RWPE2 (cell line): ENCODE measurements around the gene SMC1B.

Experiments used
- ATAC-seq: fragments of 200-7000 bp; cut with Tn5 transposase; 3 replicates; pipeline ENCODE4 v1.9.1; 2021; ENCODE audit warnings: low read depth
- DNase-seq: peaks from one replicate; pipeline ENCODE4 v3.0.0-alpha.2; 2020; ENCODE audit warnings: low spot score
- H3K27ac ChIP-seq: fragments of 450-650 bp; 2 replicates; pipeline ENCODE4 v1.5.1; 2017; ENCODE audit warnings: mild to moderate bottlenecking; ENCODE audit not compliant: poor library complexity, severe bottlenecking
- H3K27me3 ChIP-seq: fragments of 250-450 bp; sonication (Bioruptor Pico); 2 replicates; pipeline ENCODE4 v1.5.1; 2021; ENCODE audit warnings: mild to moderate bottlenecking, moderate library complexity; ENCODE audit not compliant: insufficient read depth, poor library complexity, severe bottlenecking
- H3K36me3 ChIP-seq: fragments of 250-450 bp; sonication (Bioruptor Pico); 2 replicates; pipeline ENCODE4 v1.5.1; 2020; ENCODE audit warnings: low read depth, mild to moderate bottlenecking, moderate library complexity
- H3K4me1 ChIP-seq: fragments of 250-450 bp; sonication (Bioruptor Pico); 2 replicates; pipeline ENCODE4 v1.5.1; 2021; ENCODE audit warnings: mild to moderate bottlenecking, moderate library complexity; ENCODE audit not compliant: insufficient read depth, poor library complexity, severe bottlenecking
- H3K4me3 ChIP-seq: fragments of 250-450 bp; sonication (Bioruptor Pico); 2 replicates; pipeline ENCODE4 v1.5.1; 2021; ENCODE audit warnings: mild to moderate bottlenecking, moderate library complexity; ENCODE audit not compliant: severe bottlenecking
- H3K9me3 ChIP-seq: fragments of 250-450 bp; sonication (Bioruptor Pico); 2 replicates; pipeline ENCODE4 v1.5.1; 2021; ENCODE audit warnings: mild to moderate bottlenecking, moderate library complexity; ENCODE audit not compliant: severe bottlenecking
- TF ChIP-seq, protein P1 (sequence below): fragments of 450-650 bp; IDR thresholded peaks from one replicate; pipeline ENCODE4 v1.5.1; 2017; ENCODE audit warnings: mild to moderate bottlenecking, moderate library complexity; ENCODE audit not compliant: poor library complexity, severe bottlenecking

The SMC1B gene

DNA sequence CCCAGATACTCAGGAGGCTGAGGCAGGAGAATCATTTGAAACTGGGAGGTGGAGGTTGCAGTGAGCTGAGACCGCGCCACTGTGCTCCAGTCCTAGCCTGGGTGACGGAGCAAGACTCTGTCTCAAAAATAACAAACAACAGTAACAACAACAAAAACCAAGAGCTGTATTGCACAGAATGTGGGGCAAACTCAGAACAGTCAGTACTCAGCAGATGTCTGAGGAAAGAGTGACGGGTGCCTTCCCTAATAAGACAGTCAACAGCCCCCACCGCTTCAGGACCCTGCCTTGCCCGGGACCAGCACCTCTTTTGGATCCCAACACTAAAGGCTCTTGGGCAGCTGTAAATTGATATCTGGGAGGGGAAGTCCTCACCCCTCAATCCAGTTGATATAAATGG is 40.4 kb upstream of the SMC1B start:
- no peaks in the 10 kb centered on the region for H3K4me1 ChIP-seq
- no peaks in the 10 kb centered on the region for H3K27me3 ChIP-seq
- TF ChIP-seq, protein P1, sequence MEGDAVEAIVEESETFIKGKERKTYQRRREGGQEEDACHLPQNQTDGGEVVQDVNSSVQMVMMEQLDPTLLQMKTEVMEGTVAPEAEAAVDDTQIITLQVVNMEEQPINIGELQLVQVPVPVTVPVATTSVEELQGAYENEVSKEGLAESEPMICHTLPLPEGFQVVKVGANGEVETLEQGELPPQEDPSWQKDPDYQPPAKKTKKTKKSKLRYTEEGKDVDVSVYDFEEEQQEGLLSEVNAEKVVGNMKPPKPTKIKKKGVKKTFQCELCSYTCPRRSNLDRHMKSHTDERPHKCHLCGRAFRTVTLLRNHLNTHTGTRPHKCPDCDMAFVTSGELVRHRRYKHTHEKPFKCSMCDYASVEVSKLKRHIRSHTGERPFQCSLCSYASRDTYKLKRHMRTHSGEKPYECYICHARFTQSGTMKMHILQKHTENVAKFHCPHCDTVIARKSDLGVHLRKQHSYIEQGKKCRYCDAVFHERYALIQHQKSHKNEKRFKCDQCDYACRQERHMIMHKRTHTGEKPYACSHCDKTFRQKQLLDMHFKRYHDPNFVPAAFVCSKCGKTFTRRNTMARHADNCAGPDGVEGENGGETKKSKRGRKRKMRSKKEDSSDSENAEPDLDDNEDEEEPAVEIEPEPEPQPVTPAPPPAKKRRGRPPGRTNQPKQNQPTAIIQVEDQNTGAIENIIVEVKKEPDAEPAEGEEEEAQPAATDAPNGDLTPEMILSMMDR, result no peak
- no peaks in the 10 kb centered on the region for H3K9me3 ChIP-seq
- no peak overlapping the region for H3K27ac ChIP-seq
- DNase-seq (no peak), ATAC-seq (no peak)
- H3K4me3 ChIP-seq, result no peak overlapping the region
- H3K36me3 ChIP-seq, result no peaks in the 10 kb centered on the region

DNA sequence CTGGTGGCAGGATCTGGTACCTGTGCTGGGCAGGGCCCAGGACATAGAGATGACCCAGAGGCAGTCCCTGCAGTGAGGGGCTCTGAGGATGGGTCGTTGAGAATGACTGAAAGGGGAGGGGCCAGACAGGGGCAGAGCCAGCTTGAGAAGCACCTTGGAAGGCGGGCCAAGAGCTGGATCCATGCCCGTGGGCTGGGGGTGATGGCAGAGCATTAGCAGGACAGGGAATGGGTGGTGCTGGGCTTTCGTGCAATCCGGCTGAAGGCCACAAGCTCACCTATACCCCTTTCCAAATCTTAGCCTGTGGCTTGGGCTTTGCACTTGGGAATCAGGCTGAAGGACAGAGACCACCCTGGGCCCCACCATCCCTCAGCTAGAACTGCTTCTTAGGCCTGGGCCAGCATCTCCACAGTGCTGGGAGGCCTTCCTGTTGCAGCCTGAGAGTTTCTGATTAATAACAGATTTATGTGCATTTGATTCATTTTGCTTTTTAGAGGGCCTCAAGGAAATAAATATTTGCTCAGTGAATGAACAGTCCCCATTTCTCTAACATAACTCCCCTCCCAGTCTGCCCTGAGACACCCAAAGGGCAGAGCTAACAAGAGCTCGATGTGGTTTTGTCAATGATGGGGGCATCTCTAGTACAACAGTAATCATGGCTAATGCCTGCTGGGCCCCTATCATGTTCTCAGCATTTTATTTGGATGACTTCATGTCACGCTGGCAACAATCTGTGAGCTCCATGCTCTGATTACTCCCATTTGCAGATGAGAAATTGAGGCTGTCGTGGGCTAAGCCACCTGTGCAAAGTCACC is 39.4 kb upstream of the SMC1B start:
- Histone ChIP-seq H3K27ac (no peak overlapping the region), H3K27me3 (no peaks in the 10 kb centered on the region)
- TF ChIP-seq, protein P1, result no peak

DNA sequence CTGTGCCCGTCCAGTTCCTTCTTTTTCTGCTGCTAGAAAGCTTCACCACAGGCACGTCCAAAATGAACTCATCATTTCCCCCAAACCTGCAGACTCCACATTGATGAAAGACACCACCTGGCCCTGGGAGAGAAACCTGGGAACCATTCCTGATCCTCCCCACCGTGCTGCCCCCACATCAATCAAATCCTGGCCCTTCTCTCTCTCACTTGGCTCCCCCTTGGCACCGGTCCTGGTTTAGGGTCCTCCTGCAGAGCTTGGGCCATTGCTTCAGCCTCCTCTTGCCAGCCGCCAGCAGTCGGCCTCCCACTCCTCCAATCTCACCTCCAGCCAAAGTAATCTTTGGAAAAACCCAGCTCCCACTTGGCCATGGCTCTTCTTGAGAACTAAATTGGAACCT is 38.6 kb upstream of the SMC1B start:
- DNase-seq (no peak), ATAC-seq (no peak)
- H3K4me1 ChIP-seq, result no peaks in the 10 kb centered on the region
- TF ChIP-seq, protein P1, result no peak
- H3K36me3 ChIP-seq, result no peaks in the 10 kb centered on the region
- H3K27me3 ChIP-seq, result no peaks in the 10 kb centered on the region
- H3K9me3 ChIP-seq, result no peaks in the 10 kb centered on the region
- H3K27ac ChIP-seq, result no peak overlapping the region
- no peak overlapping the region for H3K4me3 ChIP-seq

More for the DNA sequence above, 39.4 kb upstream of the SMC1B start:
- no peaks in the 10 kb centered on the region for H3K9me3 ChIP-seq
- no peaks in the 10 kb centered on the region for H3K4me1 ChIP-seq
- H3K36me3 ChIP-seq, result no peaks in the 10 kb centered on the region
- H3K4me3 ChIP-seq, result no peak overlapping the region
- DNase-seq (no peak), ATAC-seq (no peak)

DNA sequence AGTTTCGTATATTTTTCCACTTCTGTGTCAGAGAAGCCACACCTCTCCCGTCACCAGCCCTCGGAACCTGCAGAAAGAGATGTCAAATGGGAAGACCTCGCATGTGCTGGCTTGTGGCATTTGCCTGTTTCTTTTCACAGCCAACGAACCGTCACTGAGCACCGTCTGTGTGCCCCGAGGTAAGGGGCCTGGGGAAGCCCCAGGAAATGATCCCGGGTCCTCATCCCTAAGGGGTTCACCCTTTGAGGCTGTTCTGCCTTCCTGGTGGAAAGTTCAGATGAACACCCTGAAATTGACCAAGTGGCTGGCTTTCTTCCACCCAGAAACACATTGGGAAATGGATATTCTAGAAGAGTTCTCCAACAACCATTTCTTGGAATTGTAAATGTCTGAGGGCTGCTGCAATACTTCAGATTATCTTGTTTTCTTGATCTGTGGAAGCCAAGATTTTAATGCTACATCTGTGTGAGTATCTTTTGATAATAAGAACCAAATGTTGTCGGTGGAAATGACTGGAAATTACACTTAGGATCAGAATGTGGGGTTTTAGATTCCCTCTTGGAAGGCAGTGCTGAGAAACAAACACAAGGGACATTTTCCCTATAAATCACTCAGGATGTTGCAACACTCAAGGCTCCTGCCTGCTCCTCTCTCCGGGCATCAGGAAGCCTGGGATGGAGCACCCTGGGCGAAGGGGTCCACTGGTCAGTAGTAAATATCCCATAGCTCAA is 37.7 kb upstream of the SMC1B start:
- ATAC-seq (no peak), DNase-seq (no peak)
- no peaks in the 10 kb centered on the region for H3K4me1 ChIP-seq
- no peak overlapping the region for H3K4me3 ChIP-seq
- TF ChIP-seq, protein P1, result no peak
- H3K36me3 ChIP-seq, result no peaks in the 10 kb centered on the region
- H3K27me3 ChIP-seq, result no peaks in the 10 kb centered on the region
- no peaks in the 10 kb centered on the region for H3K9me3 ChIP-seq
- H3K27ac ChIP-seq, result no peak overlapping the region
